IPS DF 6.9 (cell line): ENCODE data around the gene CAMTA1.
"Not testable (repeated sequence)": the region's sequence is repeated elsewhere in the genome, so short reads cannot be mapped to it uniquely, and the experiment has no call there.

Source experiments
- DNase-seq: peaks from one replicate; pipeline ENCODE4 v3.0.0-alpha.2; 2013; ENCODE audit warnings: low read depth, low spot score
- H3K27ac ChIP-seq: one replicate; pipeline ENCODE4 v1.5.1; 2013; ENCODE audit warnings: low read length, control low read depth
- H3K27me3 ChIP-seq: 2 replicates; pipeline ENCODE4 v1.6.1; 2013; ENCODE audit warnings: mild to moderate bottlenecking, low read length; ENCODE audit not compliant: control insufficient read depth, insufficient read depth
- H3K36me3 ChIP-seq: 2 replicates; pipeline ENCODE4 v1.6.1; 2013; ENCODE audit warnings: low read length; ENCODE audit not compliant: control insufficient read depth, insufficient read depth
- H3K4me1 ChIP-seq: 2 replicates; pipeline ENCODE4 v1.6.1; 2013; ENCODE audit warnings: low read length; ENCODE audit not compliant: control insufficient read depth, insufficient read depth
- H3K4me3 ChIP-seq: 2 replicates; pipeline ENCODE4 v1.5.1; 2013; ENCODE audit warnings: mild to moderate bottlenecking, low read length
- H3K9me3 ChIP-seq: 2 replicates; pipeline ENCODE4 v1.6.1; 2013; ENCODE audit warnings: low read length, inconsistent platforms; ENCODE audit not compliant: control insufficient read depth, insufficient read depth
- WGBS: extraction: QIAGEN DNeasy Blood & Tissue Kit; methylation state at CpG from one replicate; pipeline ENCODE4 v1.1.7; 2013; ENCODE audit warnings: mixed read lengths, missing lambda C conversion rate; ENCODE audit not compliant: insufficient read length, insufficient coverage; 5-methylcytosine and 5-hydroxymethylcytosine counted together

CAMTA1 gene

GRCh38 chr1:7780976-7781375, 995.7 kb downstream of the CAMTA1 start:
- H3K9me3 ChIP-seq: no peaks in the 10 kb centered on the region
- peaks cover 8% of the 10 kb centered on the region; the same call in 1 of the 2 replicates for H3K36me3 ChIP-seq
- no peaks in the 10 kb centered on the region for H3K27me3 ChIP-seq
- no peaks in the 10 kb centered on the region for H3K4me1 ChIP-seq
- H3K4me3 ChIP-seq: no peak overlapping the region
- no peak for DNase-seq
- H3K27ac ChIP-seq: no peak overlapping the region
- no CpG with 5 or more reads among the region's 9 CpGs for WGBS

- Histone ChIP-seq H3K36me3 (peaks cover 8% of the 10 kb centered on the region; the same call in 1 of the 2 replicates), H3K4me3 (no peak overlapping the region), H3K9me3 (no peaks in the 10 kb centered on the region), H3K27ac (no peak overlapping the region), H3K27me3 (no peaks in the 10 kb centered on the region), H3K4me1 (no peaks in the 10 kb centered on the region)
- DNase-seq: no peak
- no CpG with 5 or more reads among the region's 7 CpGs for WGBS
Measured at GRCh38 chr1:7781501-7781900, 996.2 kb downstream of the CAMTA1 start.

GRCh38 chr1:7781923-7782495, 996.8 kb downstream of the CAMTA1 start:
- DNase-seq: no peak
- no peaks in the 10 kb centered on the region for H3K27me3 ChIP-seq
- peaks cover 7% of the 10 kb centered on the region; the same call in 1 of the 2 replicates for H3K36me3 ChIP-seq
- H3K4me1 ChIP-seq: no peaks in the 10 kb centered on the region
- no peak overlapping the region for H3K27ac ChIP-seq
- H3K9me3 ChIP-seq: no peaks in the 10 kb centered on the region
- no peak overlapping the region for H3K4me3 ChIP-seq
- WGBS: no CpG with 5 or more reads among the region's 16 CpGs

GRCh38 chr1:7783178-7783711, 998.0 kb downstream of the CAMTA1 start:
- WGBS: no CpG with 5 or more reads among the region's 34 CpGs
- no peaks in the 10 kb centered on the region for H3K4me1 ChIP-seq
- H3K4me3 ChIP-seq: peak overlapping the region; percentile 47; the same call in 1 of the 2 replicates
- H3K27ac ChIP-seq: no peak overlapping the region
- H3K27me3 ChIP-seq: no peaks in the 10 kb centered on the region
- no peaks in the 10 kb centered on the region; the same call in 1 of the 2 replicates for H3K36me3 ChIP-seq
- no peak for DNase-seq
- H3K9me3 ChIP-seq: no peaks in the 10 kb centered on the region

- no CpG with 5 or more reads among the region's 90 CpGs for WGBS
- Histone ChIP-seq H3K4me3 (peak within 1 kb of the TSS; percentile 47; the same call in 1 of the 2 replicates), H3K9me3 (no peaks in the 10 kb centered on the region), H3K27me3 (no peaks in the 10 kb centered on the region), H3K4me1 (no peaks in the 10 kb centered on the region), H3K27ac (no peak within 1 kb of the TSS), H3K36me3 (no peaks in the 10 kb centered on the region; the same call in 1 of the 2 replicates)
- DNase-seq: peak; percentile 82
Measured at GRCh38 chr1:7783826-7784491, 998.7 kb downstream of the CAMTA1 start, which contains the start of gene PER3. Gene PER3, plus strand, starts transcription at chr1:7784291. Its CDS starts 587 bp downstream, at chr1:7784878.

GRCh38 chr1:7784492-7785071, 999.3 kb downstream of the CAMTA1 start:
- Histone ChIP-seq H3K4me3 (peak overlapping the region; percentile 16; the same call in 1 of the 2 replicates), H3K9me3 (no peaks in the 10 kb centered on the region), H3K27me3 (no peaks in the 10 kb centered on the region), H3K4me1 (no peaks in the 10 kb centered on the region), H3K36me3 (no peaks in the 10 kb centered on the region; the same call in 1 of the 2 replicates), H3K27ac (no peak overlapping the region)
- WGBS: no CpG with 5 or more reads among the region's 52 CpGs
- DNase-seq: no peak

- WGBS: no CpG with 5 or more reads among the region's 7 CpGs
- H3K36me3 ChIP-seq: no peaks in the 10 kb centered on the region; the same call in 1 of the 2 replicates
- no peak overlapping the region for H3K4me3 ChIP-seq
- H3K9me3 ChIP-seq: no peaks in the 10 kb centered on the region; the same call in 1 of the 2 replicates
- H3K4me1 ChIP-seq: no peaks in the 10 kb centered on the region
- no peak for DNase-seq
- H3K27me3 ChIP-seq: no peaks in the 10 kb centered on the region
- no peak overlapping the region for H3K27ac ChIP-seq
Measured at GRCh38 chr1:7785108-7785507, 999.9 kb downstream of the CAMTA1 start.

- peaks cover 2% of the 10 kb centered on the region; the same call in 1 of the 2 replicates for H3K36me3 ChIP-seq
- no peak for DNase-seq
- no peaks in the 10 kb centered on the region for H3K4me1 ChIP-seq
- no peak overlapping the region for H3K4me3 ChIP-seq
- no peak overlapping the region for H3K27ac ChIP-seq
- peaks cover 2% of the 10 kb centered on the region for H3K9me3 ChIP-seq
- H3K27me3 ChIP-seq: no peaks in the 10 kb centered on the region
- WGBS: no CpG with 5 or more reads among the region's 5 CpGs
Measured at GRCh38 chr1:7786795-7787194, 1001.5 kb downstream of the CAMTA1 start.

- H3K27ac ChIP-seq: no peak overlapping the region
- H3K27me3 ChIP-seq: no peaks in the 10 kb centered on the region
- no CpG with 5 or more reads among the region's 5 CpGs for WGBS
- H3K4me1 ChIP-seq: no peaks in the 10 kb centered on the region
- peaks cover 2% of the 10 kb centered on the region for H3K9me3 ChIP-seq
- no peak for DNase-seq
- H3K4me3 ChIP-seq: no peak overlapping the region
- H3K36me3 ChIP-seq: peaks cover 2% of the 10 kb centered on the region; the same call in 1 of the 2 replicates
Measured at GRCh38 chr1:7789828-7790227, 1004.6 kb downstream of the CAMTA1 start.

- not testable (repeated sequence) for H3K27ac ChIP-seq, H3K9me3 ChIP-seq, H3K4me1 ChIP-seq, DNase-seq, H3K27me3 ChIP-seq, H3K4me3 ChIP-seq, H3K36me3 ChIP-seq
- WGBS: no CpG with 5 or more reads among the region's 3 CpGs
Measured at GRCh38 chr1:7791027-7791426, 1005.8 kb downstream of the CAMTA1 start.
